Measurements from ENCODE around the gene MYO18B.

Gene MYO18B

DNA sequence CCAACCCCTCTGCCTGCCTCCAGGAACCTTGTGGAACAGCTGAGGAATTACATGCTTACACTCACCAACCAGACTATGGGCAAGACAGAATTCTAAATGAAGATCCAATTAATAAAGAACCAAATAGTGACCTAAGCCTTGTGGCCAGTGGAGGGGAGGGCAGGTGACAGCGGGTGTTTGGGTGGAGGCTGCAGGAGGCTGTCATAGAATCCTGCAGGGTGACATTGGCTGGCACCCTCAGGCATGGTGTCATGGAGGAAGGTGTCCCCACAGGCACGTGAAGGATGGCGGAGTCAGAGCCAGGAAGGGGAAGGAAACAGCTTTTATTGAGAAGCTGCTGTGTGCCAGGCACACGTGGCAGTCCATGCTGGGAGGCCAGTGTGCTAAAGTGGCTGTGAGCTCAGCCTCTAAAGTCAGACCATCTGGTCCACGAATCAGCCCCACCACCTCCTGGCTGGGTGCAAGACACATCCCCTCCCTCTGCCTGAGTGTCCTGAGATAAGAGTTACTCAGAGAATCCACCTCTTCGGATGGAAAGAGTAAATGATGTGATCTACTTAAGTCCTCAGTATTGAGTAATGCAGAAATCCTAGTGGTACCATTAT is 8.7 kb downstream of the MYO18B start:
- no peaks in the 10 kb centered on the region for H3K9me3 ChIP-seq
- H3K27me3 ChIP-seq: no peaks in the 10 kb centered on the region
- H3K4me3 ChIP-seq: no peak overlapping the region
- no peak for DNase-seq
- peaks cover 0 to 36% (median 10%) of the 10 kb centered on the region in 4 donors for H3K4me1 ChIP-seq
- no peak overlapping the region for H3K27ac ChIP-seq
- intact Hi-C loops (cut with DNase I; ENCODE audit: low total_unique reads): no loop called here
- no peaks in the 10 kb centered on the region for H3K36me3 ChIP-seq
- TF ChIP-seq, protein P1, sequence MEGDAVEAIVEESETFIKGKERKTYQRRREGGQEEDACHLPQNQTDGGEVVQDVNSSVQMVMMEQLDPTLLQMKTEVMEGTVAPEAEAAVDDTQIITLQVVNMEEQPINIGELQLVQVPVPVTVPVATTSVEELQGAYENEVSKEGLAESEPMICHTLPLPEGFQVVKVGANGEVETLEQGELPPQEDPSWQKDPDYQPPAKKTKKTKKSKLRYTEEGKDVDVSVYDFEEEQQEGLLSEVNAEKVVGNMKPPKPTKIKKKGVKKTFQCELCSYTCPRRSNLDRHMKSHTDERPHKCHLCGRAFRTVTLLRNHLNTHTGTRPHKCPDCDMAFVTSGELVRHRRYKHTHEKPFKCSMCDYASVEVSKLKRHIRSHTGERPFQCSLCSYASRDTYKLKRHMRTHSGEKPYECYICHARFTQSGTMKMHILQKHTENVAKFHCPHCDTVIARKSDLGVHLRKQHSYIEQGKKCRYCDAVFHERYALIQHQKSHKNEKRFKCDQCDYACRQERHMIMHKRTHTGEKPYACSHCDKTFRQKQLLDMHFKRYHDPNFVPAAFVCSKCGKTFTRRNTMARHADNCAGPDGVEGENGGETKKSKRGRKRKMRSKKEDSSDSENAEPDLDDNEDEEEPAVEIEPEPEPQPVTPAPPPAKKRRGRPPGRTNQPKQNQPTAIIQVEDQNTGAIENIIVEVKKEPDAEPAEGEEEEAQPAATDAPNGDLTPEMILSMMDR (IDR thresholded peaks at IDR 0.05): no peak

DNA sequence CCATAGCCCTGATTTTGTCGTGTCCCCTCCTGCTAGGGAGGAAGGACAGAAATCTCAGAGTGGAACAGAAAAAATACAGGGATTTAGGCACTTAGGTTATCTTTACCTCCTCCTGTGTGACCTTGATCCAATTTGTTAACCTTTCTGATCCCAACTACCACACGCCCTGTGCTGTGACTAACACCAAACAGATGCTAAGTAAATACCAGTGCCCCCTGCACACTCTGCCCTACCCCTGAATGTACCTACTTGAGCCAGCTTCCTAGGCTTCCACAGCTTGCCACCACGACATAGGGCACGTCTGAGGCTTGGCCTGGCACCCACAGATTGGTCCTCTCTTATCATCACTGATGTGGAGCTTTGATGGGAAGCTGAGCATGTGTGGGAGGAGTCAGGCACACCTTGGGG is 9.2 kb downstream of the MYO18B start:
- H3K9me3 ChIP-seq: no peaks in the 10 kb centered on the region
- no peak for DNase-seq
- no peaks in the 10 kb centered on the region for H3K36me3 ChIP-seq
- H3K4me3 ChIP-seq: no peak overlapping the region
- H3K27me3 ChIP-seq: no peaks in the 10 kb centered on the region
- TF ChIP-seq, protein P1 (IDR thresholded peaks at IDR 0.05): no peak
- H3K4me1 ChIP-seq: peaks cover 0 to 34% (median 10%) of the 10 kb centered on the region in 4 donors
- no peak overlapping the region for H3K27ac ChIP-seq
- intact Hi-C loops (cut with DNase I; ENCODE audit: low total_unique reads): no loop called here

DNA sequence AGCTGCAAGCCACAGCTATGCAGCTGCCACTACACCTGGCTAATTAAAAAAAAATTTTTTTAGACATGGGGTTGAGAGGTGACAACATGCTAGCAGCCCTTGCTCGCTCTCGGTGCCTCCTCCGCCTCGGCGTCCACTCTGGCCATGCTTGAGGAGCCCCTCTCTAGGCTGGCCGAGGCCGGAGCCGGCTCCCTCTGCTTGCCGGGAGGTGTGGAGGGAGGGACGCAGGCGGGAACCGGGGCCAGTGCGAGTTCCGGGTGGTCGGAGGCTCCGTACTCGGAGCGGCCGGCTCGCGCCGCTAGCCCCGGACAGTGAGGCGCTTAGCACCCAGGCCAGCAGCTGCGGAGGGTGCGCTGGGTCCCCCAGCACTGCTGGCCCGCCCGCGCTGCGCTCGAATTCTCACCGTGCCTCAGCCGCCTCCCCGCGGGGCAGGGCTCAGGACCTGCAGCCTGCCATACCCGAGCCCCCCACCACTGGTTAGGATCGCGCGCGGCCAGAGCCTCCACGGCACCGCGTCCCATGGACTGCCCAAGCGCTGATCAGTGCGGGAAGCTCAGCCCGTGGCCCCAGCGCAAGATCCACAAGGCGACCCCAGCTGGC is 10.7 kb downstream of the MYO18B start:
- TF ChIP-seq, protein P1 (IDR thresholded peaks at IDR 0.05): no peak

DNA sequence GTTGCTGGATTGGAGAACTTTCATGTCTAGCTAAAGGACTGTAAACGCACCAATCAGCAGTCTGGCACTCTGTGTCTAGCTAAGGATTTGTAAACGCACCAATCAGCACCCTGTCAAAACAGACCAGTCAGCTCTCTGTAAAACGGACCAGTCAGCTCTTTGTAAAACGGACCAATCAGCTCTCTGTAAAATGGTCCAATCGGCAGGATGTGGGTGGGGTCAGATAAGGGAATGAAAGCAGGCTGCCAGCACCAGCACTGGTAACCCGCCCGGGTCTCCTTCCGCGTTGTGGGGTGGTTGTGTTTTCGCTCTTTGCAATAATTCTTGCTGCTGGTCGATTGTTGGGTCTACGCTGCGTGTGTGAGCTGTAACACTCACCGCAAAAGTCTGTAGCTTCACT is 11.3 kb downstream of the MYO18B start:
- intact Hi-C loops (cut with DNase I; ENCODE audit: low total_unique reads): no loop called here

More for the DNA sequence above, 10.7 kb downstream of the MYO18B start:
- no peak for DNase-seq
- H3K4me1 ChIP-seq: peaks cover 0 to 20% (median 7%) of the 10 kb centered on the region in 4 donors
- H3K9me3 ChIP-seq: no peaks in the 10 kb centered on the region
- H3K36me3 ChIP-seq: no peaks in the 10 kb centered on the region
- no peak overlapping the region for H3K4me3 ChIP-seq
- no peaks in the 10 kb centered on the region for H3K27me3 ChIP-seq
- H3K27ac ChIP-seq: no peak overlapping the region
- intact Hi-C loops (cut with DNase I; ENCODE audit: low total_unique reads): no loop called here

DNA sequence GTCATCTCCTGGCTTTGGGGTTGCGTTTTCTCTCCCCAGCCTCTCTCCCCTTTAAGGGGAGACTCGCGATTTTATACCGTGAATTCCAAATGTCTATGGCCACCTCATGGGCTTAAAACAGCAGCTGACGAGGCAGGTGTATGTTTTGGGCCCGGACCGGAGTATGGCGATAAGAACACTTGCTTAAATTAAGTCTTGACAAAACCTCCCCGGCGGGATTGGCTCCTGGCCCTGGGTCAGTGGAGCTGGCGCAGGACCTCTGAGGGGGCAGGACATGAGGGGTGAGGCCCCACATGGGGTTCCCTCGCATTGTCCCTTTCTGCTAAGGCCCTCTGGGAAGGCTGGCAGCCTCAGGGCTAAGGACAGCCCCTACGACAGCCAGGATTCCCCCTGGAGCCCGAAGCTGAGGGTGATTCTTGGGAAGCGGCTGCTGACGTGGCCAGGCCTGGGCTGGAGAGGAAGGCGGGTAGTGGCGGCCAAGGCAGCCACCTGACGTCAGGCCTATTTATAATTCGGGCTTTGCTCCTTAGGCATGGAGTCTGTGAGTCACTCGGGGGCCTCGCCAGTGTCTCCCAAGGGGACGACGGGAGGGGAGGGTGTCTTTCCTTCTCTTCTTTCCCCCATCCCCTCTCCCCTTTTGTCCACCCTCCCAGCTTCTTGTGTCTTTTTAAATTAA is 12.7 kb downstream of the MYO18B start:
- Histone ChIP-seq H3K4me3 (peak overlapping the region; percentile 27 to 30), H3K4me1 (peaks cover 0 to 18% (median 4%) of the 10 kb centered on the region in 4 donors)
- peak; percentile 80 to 97 for DNase-seq

More for the DNA sequence above, 11.3 kb downstream of the MYO18B start:
- H3K9me3 ChIP-seq: no peaks in the 10 kb centered on the region
- TF ChIP-seq, protein P1 (IDR thresholded peaks at IDR 0.05): no peak
- no peaks in the 10 kb centered on the region for H3K36me3 ChIP-seq
- no peak overlapping the region for H3K4me3 ChIP-seq
- no peak overlapping the region for H3K27ac ChIP-seq
- DNase-seq: no peak
- H3K27me3 ChIP-seq: no peaks in the 10 kb centered on the region
- H3K4me1 ChIP-seq: peaks cover 0 to 15% (median 4%) of the 10 kb centered on the region in 4 donors

More for the DNA sequence above, 12.7 kb downstream of the MYO18B start:
- H3K27me3 ChIP-seq: no peaks in the 10 kb centered on the region
- no peaks in the 10 kb centered on the region for H3K36me3 ChIP-seq
- intact Hi-C loops (cut with DNase I; ENCODE audit: low total_unique reads): no loop called here
- TF ChIP-seq, protein P1 (IDR thresholded peaks at IDR 0.05): no peak
- peak overlapping the region; percentile 82 for H3K27ac ChIP-seq
- H3K9me3 ChIP-seq: no peaks in the 10 kb centered on the region

All from tibial artery (tissue), 4 donors.